Superior temporal gyrus (tissue), 1 donor: ENCODE measurements around the gene REV1.
"Not testable (repeated sequence)": the region's sequence is repeated elsewhere in the genome, so short reads cannot be mapped to it uniquely, and the experiment has no call there.

ENCODE experiments used
- DNase-seq: peaks from one replicate; pipeline ENCODE4 v3.0.0-alpha.2; 2016; ENCODE audit errors: extremely low spot score

REV1 gene

DNA sequence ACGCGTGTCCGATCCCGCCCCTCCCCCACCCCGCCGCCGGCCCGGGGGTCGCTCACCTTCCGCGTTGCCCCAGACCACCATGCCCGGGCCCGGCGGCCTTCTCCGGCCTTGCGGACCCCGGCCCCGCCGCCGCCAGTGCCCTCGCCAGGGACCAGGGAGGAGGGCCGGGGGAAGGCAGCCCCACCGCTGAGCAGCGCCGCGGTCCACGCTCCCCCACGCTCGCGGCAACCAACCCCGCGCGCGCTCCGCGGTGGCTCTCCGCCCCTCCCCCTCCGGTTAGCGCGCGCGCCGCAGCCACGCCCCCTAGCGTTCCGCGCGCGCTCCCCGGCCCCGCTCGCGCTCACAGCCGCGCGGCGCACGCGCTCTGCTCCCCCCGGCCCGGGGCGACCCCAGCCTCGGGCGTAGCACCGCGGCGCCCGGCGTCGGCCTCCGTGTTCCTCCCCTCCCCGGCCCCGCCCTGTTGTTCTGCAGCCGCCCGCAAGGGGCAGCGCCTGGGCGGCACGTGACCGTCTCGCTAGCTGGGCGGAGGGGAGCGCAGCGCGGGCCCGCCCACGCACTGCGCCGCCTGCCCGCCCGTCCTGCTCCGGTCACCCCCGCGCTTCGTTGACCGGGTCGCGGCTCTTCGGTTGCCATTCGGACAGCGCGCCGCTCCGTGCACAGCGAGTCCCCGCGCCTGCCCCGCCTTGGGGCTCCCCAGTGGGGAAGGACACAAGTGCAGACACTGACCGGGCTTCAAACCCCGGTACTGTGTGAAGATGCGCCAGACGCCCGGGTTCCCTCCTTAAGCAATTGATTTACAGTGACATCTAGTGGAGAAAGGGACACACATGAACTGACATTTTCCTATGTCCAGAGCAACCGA, at the start of gene REV1:
REV1 (minus strand) TSS at position 257 of the 862 bp plus-strand sequence. CDS start 25,042 bp downstream, outside the sequence.
- peak; percentile 98 for DNase-seq

DNA sequence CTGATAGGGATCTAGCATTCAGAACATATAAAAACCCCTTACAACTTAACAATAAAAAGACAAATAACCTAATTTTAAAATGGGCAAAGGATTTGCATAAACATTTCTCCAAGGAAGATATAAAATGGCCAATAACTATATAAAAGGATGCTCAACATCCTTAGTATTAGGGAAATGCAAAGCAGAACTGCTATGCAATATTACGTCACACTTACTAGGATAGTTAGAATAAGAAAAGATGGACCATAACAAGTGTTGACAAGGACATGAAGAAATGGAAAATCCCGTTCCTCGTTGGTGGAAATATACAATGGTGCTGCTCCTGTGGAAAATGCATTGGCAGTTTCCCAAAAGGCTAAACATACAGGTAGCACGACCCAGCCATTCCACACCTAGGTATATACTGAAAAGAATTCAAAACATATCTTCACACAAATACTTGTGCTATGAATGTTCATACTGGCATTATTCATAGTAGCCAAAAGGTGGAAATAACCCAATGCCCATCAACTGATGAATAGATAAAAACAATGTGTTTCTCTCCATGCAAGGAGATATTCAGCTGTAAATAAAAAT, 48.2 kb upstream of the REV1 start:
- DNase-seq: no peak

DNA sequence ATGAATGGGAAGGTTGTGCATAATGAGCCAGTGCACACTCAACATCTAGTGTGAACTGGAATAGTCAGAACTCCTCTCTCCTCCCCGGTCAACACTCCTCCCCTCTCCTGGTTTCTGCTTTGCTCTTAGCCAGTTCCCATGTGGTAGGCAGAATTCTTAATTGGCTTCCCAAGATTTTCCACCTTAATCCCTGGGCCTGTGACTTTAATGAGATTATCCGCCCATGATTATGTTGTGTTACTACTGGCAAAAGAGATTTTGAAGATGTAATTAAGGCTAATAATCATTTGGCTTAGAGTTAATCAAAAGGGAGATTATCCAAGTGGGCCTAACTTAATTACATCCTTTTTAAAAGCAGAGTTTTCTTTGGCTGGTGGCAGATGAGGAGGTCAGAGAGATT, 34.2 kb upstream of the REV1 start:
- DNase-seq: no peak

DNA sequence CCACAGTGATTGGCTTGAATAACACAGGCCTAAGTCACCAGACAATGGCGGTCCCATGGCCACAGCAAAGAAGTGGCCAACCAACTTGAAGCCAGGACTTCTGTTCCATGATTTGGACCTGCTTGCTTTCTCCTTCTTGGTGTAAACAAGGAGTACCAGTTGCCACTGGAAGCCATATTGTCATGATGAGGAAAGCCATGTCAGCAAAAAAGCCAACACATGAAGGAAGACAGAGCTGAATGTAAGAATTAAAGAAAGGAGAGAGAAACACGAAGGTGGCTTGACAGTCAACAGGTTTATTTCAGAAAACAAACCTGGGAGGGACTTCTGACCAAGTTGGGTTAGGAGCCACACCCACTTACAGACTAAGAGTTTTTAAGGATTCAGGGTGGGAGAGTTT, 32.3 kb upstream of the REV1 start:
- DNase-seq: no peak

DNA sequence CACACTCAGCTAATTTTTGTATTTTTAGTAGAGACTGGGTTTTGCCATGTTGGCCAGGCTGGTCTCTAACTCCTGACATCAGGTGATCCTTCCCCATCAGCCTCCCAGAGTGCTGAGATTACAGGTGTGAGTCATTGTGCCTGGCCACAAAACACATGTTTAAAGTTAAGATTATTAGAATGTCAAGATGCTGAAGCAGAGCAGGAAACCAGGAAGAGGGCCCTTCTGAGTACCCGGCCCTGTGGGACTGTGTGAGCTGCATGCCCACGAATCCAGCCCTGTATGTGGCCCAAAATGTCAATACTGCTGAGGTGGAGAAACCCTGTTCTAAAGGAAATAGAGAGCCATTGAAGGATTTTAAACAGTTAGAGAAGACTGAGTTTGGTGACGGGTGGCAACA, 31.0 kb upstream of the REV1 start:
- no peak for DNase-seq

DNA sequence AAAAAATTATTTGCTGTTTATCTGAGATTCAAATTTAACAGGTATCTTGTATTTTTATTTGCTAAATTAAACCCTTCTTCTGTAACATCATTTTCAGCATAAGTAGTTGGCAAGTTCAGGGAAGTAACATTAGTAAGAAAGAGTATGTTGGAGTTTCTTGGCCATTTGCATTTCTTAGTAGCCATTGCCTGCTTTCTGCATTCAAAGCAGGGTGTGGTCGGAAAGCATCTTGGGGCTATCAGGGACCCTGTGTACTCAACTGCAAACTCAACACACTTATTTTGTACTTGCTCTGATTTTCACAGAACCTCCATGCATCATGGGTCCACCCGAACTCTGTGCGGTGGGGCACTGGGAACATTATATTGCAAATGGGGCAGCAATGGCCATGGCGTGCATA, 30.4 kb upstream of the REV1 start:
- DNase-seq: no peak

DNA sequence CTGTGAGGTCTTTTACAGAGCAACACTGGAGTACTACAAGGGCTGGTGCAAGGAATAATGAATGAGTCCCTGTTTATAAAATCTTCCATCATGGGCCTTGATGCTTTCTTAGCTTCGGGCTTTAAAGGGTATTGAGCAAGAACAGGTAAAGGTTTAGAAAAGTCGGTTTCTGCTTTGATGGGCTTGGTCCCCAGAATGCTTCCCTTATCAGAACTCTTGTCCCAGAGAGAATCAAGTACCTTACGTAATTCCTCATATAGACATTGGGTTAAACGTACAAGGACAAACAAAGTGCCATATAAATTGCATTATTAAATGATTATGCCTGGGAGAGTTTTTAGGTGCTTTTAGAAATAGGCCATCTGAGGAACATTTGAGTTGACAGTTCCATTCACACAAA, 24.5 kb upstream of the REV1 start:
- DNase-seq: no peak

DNA sequence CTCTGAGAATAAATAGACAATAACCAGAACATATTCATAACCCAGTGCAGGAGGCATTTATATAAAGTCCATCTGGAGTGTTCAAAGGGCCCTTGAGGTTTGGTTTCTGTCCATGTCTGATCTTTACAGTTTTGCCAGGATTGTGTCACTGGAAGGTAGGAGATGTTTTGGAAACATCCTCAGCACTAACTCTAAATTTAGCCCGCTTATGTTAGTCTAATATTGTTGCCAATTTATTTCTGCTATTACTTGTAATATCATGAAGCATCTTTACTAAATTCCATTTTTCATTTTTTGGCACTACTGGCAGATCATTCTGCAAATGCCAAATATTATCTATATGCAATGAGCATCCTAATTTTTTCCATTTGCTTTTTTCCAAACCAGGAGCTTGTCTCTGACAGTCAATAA, 22.4 kb upstream of the REV1 start:
- DNase-seq: no peak

DNA sequence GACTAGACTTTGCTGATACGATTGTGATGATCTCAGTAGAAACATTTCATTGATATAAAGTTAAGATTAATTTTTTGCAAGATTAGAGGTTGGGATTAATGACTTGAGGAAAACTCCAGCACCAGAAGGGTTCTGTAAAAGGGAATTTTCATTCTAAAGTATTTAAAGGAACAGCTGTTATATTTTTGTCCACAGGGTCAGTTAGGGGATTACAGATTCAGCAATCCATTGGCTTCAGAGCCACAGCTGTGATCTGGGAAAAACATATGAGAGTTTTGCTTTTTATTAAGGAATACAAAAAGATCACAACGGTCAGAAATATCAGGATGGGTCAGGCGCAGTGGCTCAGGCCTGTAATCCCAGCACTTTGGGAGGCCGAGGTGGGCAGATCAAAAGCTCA, 19.6 kb upstream of the REV1 start:
- DNase-seq: no peak

DNA sequence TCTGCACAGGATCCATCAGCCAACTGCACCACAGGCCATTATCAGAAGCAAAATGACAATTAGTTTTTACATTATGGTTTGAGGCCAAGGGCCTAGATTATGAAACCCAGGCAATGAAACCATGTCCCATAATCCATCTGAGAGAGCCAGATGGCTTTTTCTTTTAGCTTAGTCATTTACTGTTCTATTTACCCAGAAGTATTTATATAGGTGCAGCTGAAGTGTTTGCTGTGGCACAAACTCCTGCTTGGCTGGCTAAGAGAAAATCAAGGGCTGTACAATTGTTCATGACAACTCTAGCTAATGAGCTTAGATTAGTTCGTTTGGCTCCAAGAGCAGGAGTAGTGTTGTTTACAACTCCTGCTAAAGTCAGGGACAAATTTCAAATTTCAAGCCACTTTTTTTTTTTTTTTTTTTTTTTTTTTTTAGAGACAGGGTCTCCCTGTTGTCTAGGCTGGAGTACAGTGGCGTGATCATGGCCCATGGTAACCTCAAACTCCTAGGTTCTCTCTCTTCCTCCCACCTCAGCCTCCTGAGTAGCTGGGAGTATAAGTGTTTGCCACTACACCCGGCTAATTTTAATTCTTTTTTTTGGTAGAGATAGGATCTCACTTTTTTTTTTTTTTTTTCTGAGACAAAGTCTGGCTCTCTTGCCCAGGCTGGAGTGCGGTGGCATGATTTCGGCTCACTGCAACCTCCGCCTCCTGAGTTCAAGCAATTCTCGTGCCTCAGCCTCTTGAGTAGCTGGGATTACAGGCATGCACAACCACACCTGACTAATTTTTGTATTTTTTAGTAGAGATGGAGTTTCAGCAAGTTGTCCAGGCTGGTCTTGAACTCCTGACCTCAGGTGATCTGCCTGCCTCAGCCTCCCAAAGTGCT, 18.4 kb upstream of the REV1 start:
- peak; percentile 29 for DNase-seq

DNA sequence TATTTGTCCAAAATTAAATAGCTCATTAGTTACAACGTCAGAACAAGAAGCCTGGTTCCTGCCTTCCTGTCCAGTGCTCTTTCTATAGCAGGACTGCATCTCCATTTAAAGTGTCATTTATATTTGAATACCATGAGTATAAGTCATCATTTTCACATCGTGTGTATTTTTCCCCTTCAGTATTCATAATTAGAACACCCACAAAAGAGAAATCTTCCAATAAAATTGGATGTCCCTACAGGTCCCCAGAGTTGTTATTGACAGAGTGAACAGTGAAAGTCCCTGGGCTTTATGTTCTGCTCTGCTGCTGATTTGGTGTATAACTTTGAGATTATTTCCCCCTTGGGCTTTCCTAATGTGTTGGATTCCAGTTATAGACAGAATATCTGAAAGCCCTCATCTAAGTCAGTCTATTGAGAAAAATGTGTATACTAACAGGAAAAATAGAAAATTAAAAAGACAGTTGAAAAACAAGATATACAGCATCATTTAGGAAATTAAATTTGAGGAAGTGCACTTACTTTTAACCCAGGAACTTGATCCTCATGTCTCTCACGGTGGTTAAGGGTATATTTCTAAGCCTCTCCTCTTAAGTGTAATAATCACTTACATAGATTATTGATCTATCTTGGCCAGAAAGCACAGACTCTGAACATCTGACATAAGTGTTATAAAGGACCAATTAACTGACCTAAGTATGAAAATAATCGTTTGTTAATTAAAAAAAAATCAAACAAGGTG, 15.2 kb upstream of the REV1 start:
- DNase-seq: no peak

DNA sequence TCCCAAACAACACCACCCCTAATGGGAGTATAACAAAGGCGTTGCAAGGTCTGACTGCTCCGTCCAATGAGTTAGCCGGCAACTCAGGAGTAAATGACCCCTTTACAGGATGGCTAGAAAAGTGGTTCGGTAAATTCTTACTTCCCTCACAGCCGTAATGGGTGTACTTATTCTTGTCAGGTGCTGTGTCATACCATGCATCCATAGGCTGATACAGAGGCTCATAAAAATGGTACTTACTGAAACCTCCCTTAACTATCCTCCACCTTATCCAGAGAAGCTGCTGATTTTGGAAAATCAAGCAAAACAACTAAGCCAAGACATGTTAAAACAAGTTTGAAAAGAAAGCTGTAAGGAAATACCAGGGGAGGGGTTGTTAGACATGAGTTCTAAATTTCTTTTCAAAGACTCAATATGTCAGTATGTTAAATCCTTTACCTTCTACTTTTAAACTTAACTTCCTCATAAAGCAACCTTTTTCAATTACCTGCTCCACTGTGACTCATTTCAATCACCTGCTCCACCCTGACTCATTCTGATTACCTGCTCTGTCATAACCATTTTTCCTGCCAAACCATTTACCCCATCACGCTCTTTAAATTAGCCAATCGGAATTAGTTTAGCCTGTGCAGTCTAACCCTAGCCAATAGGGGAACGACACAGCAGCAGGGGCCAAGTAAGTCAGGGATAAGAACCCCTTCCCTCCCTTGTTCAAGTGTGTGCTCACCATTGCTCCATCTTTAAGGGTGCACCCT, 14.0 kb upstream of the REV1 start:
- not testable (repeated sequence) for DNase-seq

DNA sequence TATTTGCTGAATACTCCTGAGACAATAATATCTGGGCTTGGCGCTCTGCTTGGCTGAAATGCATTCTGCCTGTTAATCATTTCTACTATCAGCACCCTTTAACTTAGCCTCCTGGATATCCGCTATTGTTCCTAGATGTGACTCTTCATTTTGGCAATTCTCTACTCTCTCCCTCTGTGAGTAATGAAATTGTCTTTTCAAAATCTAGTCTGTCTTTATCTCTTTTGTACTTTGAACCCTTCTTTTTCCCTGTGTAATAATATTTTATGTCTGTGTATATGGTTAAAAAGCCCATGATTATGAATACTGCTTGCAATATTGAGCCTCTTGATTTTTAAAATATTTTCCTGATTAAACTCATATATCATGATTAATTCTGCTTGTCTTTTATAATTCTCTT, 6.2 kb upstream of the REV1 start:
- no peak for DNase-seq

DNA sequence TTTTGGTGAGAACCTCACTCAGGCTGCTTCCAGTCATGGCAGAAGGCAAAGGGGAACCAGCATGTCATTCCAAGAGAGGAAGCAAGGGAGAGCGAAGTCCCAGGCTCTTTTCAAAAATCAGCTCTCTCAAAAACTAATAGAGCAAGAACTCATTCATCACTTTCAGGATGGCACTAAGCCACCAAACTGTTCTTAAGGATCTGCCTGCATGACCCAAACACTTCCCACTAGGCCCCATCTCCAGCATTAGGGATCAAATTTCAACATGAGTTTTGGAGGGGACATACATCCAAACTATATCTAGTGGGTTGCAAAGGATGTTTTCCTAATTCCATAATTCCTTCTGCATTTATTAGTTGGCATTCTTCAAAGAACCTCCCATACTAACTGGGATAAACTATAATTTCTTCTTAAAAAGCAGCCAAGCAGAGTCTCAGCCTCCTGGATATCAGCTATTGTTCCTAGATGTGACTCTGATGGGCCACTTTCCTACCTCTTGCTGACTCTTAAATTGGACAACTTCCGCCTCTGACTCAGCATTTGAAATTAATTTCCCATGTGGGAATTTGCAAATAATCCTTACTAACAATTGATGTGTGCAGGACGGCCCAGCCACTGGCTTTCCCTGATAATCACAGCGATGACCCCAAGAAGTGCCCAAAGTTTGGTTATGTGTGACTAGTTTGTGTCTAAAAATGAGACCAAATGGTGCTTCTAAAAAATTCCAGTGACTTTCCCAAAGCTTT, 5.5 kb upstream of the REV1 start:
- no peak for DNase-seq

DNA sequence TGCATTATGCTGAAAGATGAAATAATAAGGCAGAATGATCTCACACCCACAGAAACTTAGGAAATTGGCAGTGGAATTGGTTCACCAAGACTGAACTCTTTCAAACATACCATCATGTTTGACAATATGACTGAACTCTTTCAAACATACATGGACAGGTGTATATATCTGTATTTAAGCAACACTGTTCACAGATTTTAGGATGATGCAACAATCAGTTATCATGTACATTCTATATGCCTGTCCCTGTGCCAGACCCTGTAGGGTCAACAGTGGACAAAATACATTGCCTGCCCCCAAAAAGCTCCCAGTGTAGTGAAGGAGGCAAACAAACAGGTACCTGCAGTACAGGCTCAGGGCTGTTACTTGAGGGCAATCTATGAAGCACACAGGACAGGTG, 2.9 kb upstream of the REV1 start:
- no peak for DNase-seq

DNA sequence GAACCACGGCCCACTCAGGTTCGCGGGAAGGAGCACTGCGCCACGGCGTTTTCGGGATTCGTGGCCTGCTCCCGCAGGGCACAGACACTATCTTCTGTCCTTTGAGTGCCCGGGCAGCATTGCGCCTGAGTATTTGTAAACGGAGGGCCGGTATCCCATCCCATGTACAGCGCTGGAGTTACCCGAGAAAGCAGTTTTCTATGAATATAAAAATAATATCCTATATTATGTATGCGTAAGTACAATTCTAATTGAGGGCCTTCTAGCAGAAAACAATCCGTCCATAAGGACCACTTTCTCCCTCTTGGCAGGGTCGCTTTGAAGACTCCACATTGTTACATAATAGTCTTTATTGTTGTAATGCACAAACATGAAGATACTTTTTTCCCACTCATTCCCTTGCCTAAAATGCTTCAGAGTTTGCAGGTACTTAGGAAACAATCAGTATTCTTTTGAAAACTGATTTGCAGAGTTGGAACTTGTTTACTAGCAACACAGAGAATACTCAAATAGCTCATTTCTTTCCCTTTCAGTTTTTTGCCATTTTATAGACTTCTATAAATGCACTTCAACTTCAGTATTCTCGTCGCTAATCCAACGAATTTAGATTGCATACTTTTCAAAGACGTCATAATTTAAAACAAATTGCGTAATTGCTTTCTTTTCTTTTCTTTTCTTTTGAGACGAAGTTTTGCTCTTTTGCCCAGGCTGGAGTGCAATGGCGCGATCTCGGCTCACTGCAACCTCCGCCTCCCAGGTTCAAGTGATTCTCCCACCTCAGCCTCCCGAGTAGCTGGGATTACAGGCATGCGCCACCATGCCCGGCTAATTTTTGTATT, 1.0 kb upstream of the REV1 start:
- peak; percentile 53 for DNase-seq

DNA sequence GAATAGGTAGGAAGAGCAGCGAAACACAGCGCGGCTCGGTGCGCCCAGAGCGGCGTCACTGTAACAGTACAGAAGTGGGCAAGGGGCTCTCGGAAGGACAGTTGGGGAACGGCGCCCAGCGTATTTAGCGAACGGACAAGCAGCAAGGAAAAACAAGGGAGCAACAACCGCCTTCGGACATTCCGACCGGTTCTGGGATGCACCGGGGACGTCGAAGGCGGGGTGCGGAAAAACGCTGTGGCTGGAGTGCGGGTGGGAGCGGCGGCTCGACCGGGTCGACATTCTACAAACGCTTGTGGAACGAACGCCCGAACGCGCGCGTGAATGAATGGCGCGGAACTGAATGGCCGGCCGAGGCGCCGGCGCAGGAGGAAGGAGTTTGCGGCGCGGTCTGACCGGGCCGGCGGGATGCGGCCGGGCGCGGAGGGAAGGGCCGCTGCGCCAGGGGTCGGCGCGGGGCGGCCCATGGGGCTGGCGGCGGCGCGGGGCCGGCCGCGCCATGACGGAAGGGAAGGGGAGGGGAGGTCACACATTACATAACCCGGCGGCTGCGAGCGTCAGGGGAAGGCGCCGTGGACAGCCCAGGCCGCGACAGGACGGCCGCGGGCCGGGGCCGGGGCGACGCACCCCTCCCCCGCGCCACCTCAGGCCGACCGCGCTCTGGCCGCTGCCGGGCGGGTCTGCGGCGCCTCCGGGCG, 605 bp downstream of the REV1 start:
- DNase-seq: peak; percentile 49

DNA sequence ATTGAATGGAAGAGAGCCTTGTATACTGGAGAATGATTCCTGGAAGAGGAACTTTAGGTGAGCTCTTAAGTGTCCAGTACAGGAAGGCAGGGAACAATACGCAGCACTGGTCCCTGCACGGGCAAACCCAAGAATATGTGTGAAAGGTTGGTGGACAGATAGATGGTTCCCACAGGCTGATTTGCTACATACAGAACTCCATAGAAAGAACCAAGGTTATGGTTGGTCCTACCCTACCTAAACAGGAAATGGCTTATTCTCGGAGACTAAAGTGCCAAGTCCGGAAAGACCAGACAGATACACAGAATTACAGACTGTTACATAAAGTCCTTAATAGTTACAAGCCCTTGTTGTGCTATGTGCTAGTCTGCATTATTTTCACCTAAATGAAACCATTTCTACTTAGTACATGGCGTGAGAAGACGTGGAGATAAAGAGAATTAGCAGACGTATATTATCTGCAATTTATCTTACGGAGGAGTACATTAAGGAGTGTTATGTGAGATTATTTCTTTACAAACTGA, 1.2 kb downstream of the REV1 start:
- peak; percentile 45 for DNase-seq

DNA sequence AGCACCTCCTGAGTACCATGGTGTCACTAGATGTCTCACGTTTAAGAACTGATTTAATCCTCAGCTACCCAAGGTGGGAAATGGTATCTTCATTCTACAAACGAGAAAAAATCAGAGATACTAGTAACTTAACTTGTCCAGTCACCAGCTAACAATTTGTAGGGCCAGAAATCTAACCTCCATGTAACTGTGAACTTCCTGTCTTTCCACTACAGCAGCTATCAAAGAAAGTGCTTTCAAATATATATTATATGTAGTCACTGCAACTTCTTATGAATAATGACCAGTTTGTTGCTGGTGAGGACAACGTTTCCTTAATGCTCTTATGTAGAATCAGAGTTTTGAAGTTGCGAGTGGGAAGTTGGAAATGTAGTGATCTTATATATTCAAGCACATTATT, 1.9 kb downstream of the REV1 start:
- no peak for DNase-seq
